GM10847 (cell line): Measurements from ENCODE around the gene TOLLIP.

Experiments used
- POLR2A ChIP-seq: IDR thresholded peaks from 2 replicates; pipeline ENCODE4 v1.6.1; 2011; ENCODE audit not compliant: insufficient read length; ENCODE audit errors: extremely low read depth

Gene TOLLIP

DNA sequence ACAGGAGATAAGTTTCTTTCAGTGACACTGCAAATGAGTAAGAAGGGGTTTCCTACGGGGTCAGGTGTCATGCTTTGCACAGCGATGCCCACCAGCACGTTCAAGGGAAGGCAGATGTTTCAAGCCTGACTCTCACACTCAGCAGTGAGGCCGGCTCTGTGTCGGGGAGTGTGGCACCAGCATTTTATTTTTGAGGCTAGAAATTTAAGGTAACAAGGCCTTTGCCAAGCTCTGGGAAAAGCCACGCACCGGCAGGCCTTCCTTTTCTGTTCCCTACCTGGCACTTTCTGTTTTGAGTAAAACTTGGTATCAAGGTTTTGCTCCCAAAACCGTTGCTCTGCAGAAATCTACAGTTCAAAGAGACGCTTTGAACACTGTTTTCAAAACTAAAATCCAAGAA lies 38.0 kb downstream of the TOLLIP start:
- TF ChIP-seq POLR2A = no peak

GRCh38 chr11:1271002-1271401 lies 38.4 kb downstream of the TOLLIP start:
- TF ChIP-seq POLR2A = no peak

DNA sequence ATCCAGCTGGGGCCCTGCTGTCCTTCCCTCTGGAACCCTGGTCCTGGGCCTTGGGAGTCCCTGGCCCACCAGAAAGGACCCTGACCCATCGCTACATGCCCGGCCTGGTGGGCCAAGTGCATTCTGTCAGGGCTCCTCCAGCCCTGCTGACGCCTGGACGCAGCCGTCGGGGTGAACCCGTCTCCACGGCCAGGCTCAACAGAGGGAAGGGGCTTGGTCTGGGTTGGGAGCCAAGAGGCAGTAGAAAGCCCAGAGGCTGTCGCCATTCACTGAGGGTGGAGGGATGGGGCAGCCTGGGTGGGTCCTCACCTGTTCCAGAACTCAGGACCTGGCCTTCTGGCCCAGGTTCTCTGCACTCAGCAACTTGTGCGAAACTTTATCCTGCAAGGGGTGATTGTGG lies 39.0 kb downstream of the TOLLIP start:
- TF ChIP-seq POLR2A = no peak

DNA sequence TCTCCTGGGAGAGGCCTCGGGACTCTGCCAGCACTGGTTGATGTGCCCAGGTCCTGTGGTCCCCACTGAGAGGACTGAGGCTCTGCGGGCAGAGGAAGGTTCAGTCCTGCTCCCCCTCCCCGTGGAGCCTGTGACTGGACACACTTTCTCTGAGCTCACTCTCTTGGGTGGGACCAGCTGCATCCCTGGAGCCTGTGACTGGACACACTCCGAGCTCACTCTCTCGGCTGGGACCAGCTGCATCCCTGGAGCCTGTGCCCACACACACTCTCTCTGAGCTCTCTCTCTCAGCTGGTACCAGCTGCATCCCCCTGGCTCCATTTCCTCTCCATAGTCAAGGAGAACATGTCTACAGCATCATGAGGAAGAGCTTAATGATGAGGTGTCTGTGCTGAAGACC lies 39.5 kb downstream of the TOLLIP start:
- no peak for TF ChIP-seq POLR2A

DNA sequence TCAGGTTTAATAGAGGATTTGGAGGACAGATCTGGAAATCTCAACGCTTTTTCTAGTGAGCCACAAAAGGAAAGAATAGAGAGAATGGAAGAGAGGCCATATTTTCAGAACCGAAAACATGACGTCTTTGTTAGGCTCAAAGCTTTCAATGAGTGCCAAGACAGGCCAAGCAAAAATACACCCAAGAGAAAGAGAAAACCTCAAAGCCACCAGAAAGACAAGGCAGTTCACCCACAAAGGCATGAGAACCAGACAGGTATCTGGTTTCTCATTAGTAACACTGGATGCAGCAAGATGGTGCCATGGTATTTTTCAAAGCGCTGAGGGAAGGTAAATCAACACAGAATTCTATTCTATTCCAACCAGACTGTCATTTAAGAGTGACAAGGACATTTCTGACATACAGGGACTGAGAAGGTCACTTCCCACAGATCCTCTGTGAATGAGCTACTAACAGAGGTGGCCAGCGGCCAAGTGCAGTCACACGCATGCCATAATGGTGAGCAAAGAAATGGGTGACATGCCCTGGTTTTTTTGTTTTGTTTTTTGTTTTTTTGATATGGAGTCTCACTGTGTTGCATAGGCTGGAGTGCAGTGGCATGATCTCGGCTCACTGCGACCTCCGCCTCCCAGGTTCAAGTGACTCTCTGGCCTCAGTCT lies 41.9 kb downstream of the TOLLIP start:
- TF ChIP-seq POLR2A = no peak

- no peak for TF ChIP-seq POLR2A
Measured at GRCh38 chr11:1263010-1263409, 46.4 kb downstream of the TOLLIP start.

DNA sequence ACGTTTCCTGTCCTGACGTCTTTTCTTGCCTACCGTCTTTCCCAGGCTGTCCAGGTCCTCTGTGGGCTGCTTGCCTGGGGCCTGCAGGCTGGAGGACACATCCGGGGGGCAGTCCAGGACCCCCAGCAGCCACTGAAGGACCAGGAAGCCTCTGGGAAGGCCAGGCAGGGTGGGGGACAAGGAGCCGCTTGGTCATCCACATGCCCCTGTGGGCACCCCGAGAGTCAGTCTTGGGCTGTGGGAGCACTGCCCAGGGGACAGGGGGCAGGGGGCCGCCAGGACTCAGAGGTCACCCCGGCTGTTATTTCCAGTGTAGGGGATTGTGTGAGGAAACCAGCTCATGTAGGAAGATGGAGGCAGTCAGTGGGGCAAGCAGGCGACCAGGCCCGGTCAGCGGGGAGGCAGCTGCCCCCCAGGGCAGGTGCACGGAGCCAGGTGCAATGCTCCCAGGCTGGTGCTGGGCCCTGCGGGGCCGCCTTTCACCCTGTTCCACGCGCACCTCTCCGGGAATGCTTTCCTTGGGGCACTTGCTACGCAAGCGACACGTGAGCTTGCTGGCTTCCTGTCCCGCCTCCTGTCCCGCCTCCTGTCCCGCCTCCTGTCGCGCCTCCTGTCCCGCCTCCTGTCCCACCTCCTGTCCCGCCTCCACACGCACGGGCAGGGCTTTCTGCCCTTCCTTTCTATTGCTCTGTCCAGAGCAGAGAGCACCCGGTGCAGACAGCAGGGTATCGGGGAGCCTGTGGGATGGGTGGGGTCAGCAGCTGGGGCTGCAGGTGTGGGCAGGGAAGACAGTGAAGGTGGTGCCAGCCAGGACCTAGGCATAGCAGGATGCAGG lies 47.0 kb downstream of the TOLLIP start:
- peak; percentile 54 for TF ChIP-seq POLR2A

DNA sequence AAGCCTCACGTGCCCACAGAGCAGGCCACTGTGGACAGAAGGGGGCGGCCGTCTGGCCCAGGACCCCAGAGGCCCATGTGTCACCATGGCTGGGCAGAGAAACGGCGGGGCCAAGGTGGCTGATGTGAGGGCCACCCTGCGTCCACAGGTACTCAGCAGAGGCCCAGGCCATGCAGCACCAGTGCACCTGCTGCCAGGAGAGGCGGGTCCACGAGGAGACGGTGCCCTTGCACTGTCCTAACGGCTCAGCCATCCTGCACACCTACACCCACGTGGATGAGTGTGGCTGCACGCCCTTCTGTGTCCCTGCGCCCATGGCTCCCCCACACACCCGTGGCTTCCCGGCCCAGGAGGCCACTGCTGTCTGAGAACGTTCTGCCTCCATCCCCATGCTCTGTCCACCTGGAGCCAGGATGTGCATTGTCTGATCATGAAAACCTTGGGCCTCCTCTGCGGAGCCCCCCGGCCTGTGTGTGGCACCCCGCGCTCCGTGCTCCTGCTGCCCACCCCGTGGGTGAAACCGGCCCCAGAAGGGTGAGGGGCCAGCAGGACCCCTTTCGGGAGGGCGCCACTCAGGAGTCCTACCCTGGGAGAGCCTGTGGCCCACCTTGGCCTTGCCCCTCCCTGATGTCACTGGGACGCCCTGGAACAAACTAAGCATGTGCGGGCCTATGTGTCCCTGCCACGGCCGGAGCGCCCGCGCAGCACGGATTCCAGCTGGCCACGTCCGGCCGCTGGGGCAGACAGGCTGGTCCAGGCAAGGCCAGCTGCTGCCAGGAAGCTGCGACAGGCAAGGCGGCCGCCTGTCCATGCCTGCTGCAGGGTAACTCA lies 48.0 kb downstream of the TOLLIP start:
- no peak for TF ChIP-seq POLR2A

GRCh38 chr11:1260620-1261019 lies 48.8 kb downstream of the TOLLIP start:
- TF ChIP-seq POLR2A = no peak

- TF ChIP-seq POLR2A = no peak
Measured at GRCh38 chr11:1260023-1260501, 49.4 kb downstream of the TOLLIP start.

- no peak for TF ChIP-seq POLR2A
Measured at GRCh38 chr11:1259561-1259960, 49.9 kb downstream of the TOLLIP start.

- TF ChIP-seq POLR2A = no peak
Measured at GRCh38 chr11:1259076-1259461, 50.4 kb downstream of the TOLLIP start.

GRCh38 chr11:1258401-1259075 lies 50.9 kb downstream of the TOLLIP start:
- no peak for TF ChIP-seq POLR2A

DNA sequence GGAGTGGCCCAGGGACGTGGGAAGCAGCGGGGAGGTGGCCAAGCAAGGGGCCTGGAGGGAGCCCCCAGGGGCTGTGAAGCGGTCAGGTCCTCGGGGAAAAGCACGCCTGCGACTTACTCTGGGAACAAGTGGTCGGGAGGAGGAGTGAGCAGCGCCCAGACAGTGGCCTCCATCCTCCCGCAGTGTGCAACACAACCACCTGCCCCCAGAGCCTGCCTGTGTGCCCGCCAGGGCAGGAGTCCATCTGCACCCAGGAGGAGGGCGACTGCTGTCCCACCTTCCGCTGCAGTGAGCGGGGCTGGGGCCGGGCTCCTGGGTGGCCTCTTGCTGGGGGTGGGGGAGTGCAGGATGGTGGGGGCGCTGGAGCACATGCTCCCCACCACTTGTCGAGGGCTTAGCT lies 51.5 kb downstream of the TOLLIP start:
- TF ChIP-seq POLR2A = no peak

- no peak for TF ChIP-seq POLR2A
Measured at GRCh38 chr11:1257366-1257765, 52.1 kb downstream of the TOLLIP start.
